ENCODE measurements around the gene SLC1A4.
"Not testable (repeated sequence)": the region's sequence is repeated elsewhere in the genome, so short reads cannot be mapped to it uniquely, and the experiment has no call there.

The SLC1A4 gene

DNA sequence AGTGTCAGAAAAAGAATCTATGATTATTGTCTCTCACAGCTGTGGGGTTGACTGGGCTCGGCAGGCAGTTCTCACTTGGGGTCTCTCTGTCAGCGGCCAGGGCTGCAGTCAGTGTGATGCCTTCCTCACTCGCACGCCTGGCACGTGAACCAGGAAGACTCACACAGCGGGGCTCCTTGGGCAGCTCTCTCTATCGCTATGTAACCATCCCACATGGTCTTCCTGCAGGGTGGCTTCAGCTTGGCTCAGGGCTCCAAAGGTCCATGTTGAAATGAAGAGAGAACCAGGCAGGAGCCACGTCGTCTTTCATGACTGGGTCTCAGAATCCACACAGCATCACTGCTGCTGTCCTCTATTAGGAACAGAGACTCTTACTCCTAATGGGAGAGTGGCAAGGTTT is 30.6 kb upstream of the SLC1A4 start:
- Histone ChIP-seq H3K4me1 (no peaks in the 10 kb centered on the region), H3K27me3 (no peaks in the 10 kb centered on the region)
- TF ChIP-seq, protein P1, sequence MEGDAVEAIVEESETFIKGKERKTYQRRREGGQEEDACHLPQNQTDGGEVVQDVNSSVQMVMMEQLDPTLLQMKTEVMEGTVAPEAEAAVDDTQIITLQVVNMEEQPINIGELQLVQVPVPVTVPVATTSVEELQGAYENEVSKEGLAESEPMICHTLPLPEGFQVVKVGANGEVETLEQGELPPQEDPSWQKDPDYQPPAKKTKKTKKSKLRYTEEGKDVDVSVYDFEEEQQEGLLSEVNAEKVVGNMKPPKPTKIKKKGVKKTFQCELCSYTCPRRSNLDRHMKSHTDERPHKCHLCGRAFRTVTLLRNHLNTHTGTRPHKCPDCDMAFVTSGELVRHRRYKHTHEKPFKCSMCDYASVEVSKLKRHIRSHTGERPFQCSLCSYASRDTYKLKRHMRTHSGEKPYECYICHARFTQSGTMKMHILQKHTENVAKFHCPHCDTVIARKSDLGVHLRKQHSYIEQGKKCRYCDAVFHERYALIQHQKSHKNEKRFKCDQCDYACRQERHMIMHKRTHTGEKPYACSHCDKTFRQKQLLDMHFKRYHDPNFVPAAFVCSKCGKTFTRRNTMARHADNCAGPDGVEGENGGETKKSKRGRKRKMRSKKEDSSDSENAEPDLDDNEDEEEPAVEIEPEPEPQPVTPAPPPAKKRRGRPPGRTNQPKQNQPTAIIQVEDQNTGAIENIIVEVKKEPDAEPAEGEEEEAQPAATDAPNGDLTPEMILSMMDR (IDR thresholded peaks at IDR 0.05; ENCODE audit: low read depth, low read length) = no peak

DNA sequence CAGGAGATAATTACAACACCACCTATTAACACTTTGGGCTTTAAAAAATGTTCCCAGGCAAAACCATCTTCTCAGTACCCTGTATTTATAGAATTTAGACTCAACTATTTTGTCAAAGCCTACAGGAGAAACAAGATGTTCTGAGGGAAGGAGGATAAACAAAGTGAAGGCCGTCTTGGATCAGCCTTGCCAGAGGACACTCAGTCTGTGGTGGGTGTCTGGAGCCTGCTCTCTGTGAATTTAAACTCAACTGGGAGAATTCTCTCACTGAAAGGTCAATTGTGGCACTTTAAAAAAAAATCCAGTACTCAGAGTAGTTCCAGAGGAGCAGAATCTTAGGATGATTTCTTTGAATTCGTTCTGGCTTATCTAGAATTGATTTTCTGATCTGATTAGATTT is 28.4 kb upstream of the SLC1A4 start:
- no peak for DNase-seq
- TF ChIP-seq, protein P1 (IDR thresholded peaks at IDR 0.05; ENCODE audit: low read depth, low read length) = no peak
- H3K4me1 ChIP-seq = no peaks in the 10 kb centered on the region
- H3K27me3 ChIP-seq = no peaks in the 10 kb centered on the region
- no peaks in the 10 kb centered on the region for H3K36me3 ChIP-seq
- H3K4me3 ChIP-seq (ENCODE audit: low read depth, low read length) = no peak overlapping the region
- no peaks in the 10 kb centered on the region for H3K9me3 ChIP-seq

More for the DNA sequence above, 30.6 kb upstream of the SLC1A4 start:
- Histone ChIP-seq H3K36me3 (no peaks in the 10 kb centered on the region), H3K9me3 (no peaks in the 10 kb centered on the region), H3K4me3 (ENCODE audit: low read depth, low read length) (no peak overlapping the region)
- no peak for DNase-seq

DNA sequence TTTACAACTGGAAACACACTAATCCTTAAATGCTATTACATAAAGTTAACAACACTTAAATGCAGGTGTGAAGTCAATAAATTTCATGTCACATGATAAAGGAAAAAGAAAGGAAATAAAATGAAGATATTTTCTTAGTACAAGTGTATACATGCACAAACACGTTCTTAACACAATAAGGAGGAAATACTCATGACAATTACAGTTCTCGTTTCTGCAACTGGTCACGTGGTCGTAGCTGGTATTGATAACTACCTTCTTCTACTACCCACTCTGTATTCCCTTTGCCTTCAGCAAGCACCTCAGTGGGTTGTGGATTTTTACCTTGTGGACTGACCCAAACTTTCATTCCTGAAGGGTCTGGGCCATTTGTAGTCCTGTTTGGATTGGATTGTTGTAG is 26.1 kb upstream of the SLC1A4 start:
- not testable (repeated sequence) for DNase-seq, H3K27me3 ChIP-seq

DNA sequence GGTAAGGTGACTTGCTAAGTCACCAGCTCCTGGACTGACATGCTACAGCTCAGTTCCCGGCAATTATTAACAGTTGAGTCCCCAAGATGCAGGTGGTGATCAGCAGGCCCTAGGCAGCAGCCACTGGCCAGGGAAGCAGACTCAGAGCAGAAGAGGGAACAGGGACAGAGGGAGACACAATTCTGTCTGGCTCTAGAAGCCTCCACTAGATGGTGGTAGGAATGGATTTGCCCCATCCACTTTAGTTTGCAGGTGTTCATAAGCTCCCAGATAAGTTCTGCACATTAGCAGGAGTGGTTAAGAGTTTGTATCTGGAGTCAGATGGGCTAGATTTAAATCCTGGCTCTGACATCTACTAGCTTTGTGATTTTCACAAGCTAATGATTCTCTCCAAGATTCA is 25.5 kb upstream of the SLC1A4 start:
- Histone ChIP-seq H3K4me3 (ENCODE audit: low read depth, low read length) (no peak overlapping the region), H3K9me3 (no peaks in the 10 kb centered on the region), H3K36me3 (no peaks in the 10 kb centered on the region), H3K27me3 (no peaks in the 10 kb centered on the region), H3K4me1 (no peaks in the 10 kb centered on the region)
- DNase-seq = no peak
- TF ChIP-seq, protein P1 (IDR thresholded peaks at IDR 0.05; ENCODE audit: low read depth, low read length) = no peak

More for the DNA sequence above, 26.1 kb upstream of the SLC1A4 start:
- not testable (repeated sequence) for H3K36me3 ChIP-seq; H3K4me3 ChIP-seq (ENCODE audit: low read depth, low read length); H3K9me3 ChIP-seq; H3K4me1 ChIP-seq

DNA sequence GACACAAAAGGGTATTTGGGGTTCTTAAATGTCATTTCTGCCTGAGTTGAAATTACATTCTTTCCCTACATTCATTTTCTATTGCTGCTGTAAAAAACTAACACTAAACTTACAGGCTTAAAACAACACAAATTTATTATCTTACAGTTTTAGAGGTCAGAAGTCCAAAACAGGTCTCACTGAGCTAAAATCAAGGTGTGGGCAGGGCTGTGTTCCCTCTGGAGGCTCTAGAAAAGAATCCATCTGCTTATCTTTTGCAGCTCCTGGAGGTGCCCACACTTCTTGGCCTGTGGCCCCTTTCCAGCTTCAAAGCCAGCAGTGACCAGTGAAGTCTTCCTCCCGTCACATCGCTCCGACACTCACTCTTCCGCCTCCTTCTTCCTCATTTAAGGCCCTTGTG is 23.2 kb upstream of the SLC1A4 start:
- Histone ChIP-seq H3K4me3 (ENCODE audit: low read depth, low read length) (no peak overlapping the region), H3K36me3 (no peaks in the 10 kb centered on the region), H3K27me3 (no peaks in the 10 kb centered on the region), H3K4me1 (no peaks in the 10 kb centered on the region), H3K9me3 (no peaks in the 10 kb centered on the region)
- no peak for DNase-seq
- TF ChIP-seq, protein P1 (IDR thresholded peaks at IDR 0.05; ENCODE audit: low read depth, low read length) = no peak

DNA sequence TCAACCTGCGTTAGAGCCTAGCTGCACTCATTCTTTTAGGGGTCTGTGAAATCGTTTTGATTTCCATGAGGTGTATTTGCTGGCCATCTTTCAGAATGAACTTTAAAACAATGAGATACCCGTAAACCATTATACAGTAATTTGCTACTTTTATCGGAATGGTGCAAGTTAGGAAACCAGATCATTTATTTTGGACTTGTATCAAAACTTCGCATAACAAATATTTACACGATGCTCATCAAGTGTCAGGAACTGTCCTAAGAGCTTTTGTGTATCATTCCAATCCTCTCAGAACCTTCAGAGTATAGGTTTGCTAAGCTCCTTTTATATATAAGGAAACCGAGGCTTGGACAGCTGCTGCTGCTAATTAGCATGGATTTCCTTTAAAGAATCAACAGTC is 22.4 kb upstream of the SLC1A4 start:
- H3K36me3 ChIP-seq = no peaks in the 10 kb centered on the region
- H3K4me1 ChIP-seq = no peaks in the 10 kb centered on the region
- no peaks in the 10 kb centered on the region for H3K27me3 ChIP-seq
- no peak overlapping the region for H3K4me3 ChIP-seq (ENCODE audit: low read depth, low read length)
- no peak for DNase-seq
- H3K9me3 ChIP-seq = no peaks in the 10 kb centered on the region
- TF ChIP-seq, protein P1 (IDR thresholded peaks at IDR 0.05; ENCODE audit: low read depth, low read length) = no peak

DNA sequence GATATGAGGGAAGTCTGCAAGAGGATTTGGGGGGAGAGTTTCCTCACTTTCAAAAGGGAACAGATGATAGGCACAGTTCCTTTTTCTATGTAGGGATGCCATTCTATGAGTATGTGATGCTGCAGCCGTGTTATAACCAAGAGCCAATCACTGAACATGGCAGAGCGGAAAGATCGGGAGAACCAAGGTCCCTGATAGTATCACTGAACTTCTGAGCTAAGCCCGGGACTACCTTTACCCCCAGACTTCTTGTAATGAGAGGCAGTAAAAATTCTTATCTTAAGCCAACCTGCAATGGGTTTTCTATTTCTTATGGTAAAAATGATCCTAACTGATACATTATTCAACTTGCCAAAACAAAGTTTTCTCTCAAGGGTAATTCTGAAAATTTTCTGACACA is 21.6 kb upstream of the SLC1A4 start:
- DNase-seq = no peak
- no peaks in the 10 kb centered on the region for H3K27me3 ChIP-seq
- H3K4me1 ChIP-seq = no peaks in the 10 kb centered on the region
- no peak overlapping the region for H3K4me3 ChIP-seq (ENCODE audit: low read depth, low read length)
- H3K9me3 ChIP-seq = no peaks in the 10 kb centered on the region
- TF ChIP-seq, protein P1 (IDR thresholded peaks at IDR 0.05; ENCODE audit: low read depth, low read length) = no peak
- no peaks in the 10 kb centered on the region for H3K36me3 ChIP-seq

DNA sequence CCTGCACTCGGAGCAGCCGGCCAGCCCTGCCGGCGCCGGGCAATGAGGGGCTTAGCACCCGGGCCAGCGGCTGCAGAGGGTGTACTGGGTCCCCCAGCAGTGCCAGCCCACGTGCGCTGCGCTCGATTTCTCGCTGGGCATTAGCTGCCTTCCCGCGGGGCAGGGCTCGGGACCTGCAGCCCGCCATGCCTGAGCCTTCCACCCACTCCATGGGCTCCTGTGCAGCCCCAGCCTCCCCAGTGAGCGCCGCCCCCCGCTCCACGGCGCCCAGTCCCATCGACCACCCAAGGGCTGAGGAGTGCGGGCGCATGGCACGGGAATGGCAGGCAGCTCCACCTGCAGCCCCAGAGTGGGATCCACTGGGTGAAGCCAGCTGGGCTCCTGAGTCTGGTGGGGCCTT is 20.1 kb upstream of the SLC1A4 start:
- H3K4me3 ChIP-seq (ENCODE audit: low read depth, low read length); H3K4me1 ChIP-seq: not testable (repeated sequence)

More for the DNA sequence above, 20.1 kb upstream of the SLC1A4 start:
- H3K27me3 ChIP-seq, DNase-seq, H3K9me3 ChIP-seq, H3K36me3 ChIP-seq: not testable (repeated sequence)
